Measurements from ENCODE around the gene GPC2. TPM values are rescaled to one million over a fixed set of nuclear protein-coding genes. Genes with fewer than 3 reads are reported as not detected.

GPC2 gene
- total RNA-seq, 1 experiment from 2014 or later: 5.0 TPM

DNA sequence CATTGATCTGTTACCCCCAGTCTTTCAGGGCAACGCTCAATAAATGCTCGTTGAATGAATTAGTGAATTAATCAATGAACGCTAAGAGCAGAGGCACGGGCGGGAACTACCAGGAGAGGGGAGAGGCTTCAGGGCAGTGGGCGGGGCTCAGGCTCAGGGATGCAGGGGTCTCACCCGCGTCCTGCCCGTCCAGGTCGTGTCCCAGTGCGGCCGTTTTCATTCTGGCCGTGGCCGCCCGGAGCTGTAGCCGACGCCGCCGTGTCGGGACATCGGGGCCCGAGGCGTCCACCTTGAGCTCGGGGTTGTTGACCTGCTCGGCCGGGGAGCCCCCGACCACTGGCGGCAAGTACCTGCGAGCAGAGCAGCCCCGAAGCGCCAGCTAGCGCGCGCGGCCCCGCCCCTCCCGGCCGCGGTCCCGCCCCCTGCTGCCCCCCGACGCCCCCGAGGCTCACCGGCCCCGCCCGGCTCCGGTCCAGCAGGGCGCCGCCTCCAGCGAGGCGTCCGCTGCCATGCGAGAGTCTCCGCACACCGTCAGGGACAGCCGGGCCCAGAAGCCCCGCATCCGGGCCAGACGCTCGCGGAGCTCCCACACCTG is 6.0 kb downstream of the GPC2 start:
- H3K27me3 ChIP-seq (replicated peaks; ENCODE audit: control insufficient read depth, insufficient read depth, low read length): no peaks in the 10 kb centered on the region
- no peak for DNase-seq
- intact Hi-C loops (cut with micrococcal nuclease; ENCODE audit: unreplicated experiment): no loop called here
- Mint-ChIP-seq H3K27ac (ENCODE audit: unreplicated experiment) (no peak overlapping the region), H3K4me3 (ENCODE audit: unreplicated experiment) (peak overlapping the region; percentile 46), H3K27me3 (ENCODE audit: insufficient read depth, unreplicated experiment) (no peaks in the 10 kb centered on the region), H3K4me1 (ENCODE audit: low read depth, unreplicated experiment) (peaks cover 39% of the 10 kb centered on the region), H3K9me3 (ENCODE audit: unreplicated experiment) (no peaks in the 10 kb centered on the region), H3K36me3 (ENCODE audit: insufficient read depth, unreplicated experiment) (no peaks in the 10 kb centered on the region)
- H3K36me3 ChIP-seq (ENCODE audit: control insufficient read depth, insufficient read depth, low read length): no peaks in the 10 kb centered on the region
- CTCF ChIA-PET: interaction anchor here (0.6 kb wide), 1 partner anchor 61 kb away, joined by 4 read pairs; no protein-coding TSS in a partner anchor
- peaks cover 19% of the 10 kb centered on the region for H3K4me1 ChIP-seq
- no peaks in the 10 kb centered on the region for H3K9me3 ChIP-seq
- TF ChIP-seq, protein P1, sequence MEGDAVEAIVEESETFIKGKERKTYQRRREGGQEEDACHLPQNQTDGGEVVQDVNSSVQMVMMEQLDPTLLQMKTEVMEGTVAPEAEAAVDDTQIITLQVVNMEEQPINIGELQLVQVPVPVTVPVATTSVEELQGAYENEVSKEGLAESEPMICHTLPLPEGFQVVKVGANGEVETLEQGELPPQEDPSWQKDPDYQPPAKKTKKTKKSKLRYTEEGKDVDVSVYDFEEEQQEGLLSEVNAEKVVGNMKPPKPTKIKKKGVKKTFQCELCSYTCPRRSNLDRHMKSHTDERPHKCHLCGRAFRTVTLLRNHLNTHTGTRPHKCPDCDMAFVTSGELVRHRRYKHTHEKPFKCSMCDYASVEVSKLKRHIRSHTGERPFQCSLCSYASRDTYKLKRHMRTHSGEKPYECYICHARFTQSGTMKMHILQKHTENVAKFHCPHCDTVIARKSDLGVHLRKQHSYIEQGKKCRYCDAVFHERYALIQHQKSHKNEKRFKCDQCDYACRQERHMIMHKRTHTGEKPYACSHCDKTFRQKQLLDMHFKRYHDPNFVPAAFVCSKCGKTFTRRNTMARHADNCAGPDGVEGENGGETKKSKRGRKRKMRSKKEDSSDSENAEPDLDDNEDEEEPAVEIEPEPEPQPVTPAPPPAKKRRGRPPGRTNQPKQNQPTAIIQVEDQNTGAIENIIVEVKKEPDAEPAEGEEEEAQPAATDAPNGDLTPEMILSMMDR (IDR thresholded peaks at IDR 0.05; ENCODE audit: insufficient read depth in 1 of 2, low read depth in 1 of 2, low read length in 1 of 2, severe bottlenecking in 1 of 2, unreplicated experiment in 1 of 2): no peak
- POLR2A ChIA-PET: no interaction called here
- no TSS peak for BruUV-seq (replicated peaks)
- peak overlapping the region; percentile 42 for H3K4me3 ChIP-seq (ENCODE audit: low read depth, low read length)

DNA sequence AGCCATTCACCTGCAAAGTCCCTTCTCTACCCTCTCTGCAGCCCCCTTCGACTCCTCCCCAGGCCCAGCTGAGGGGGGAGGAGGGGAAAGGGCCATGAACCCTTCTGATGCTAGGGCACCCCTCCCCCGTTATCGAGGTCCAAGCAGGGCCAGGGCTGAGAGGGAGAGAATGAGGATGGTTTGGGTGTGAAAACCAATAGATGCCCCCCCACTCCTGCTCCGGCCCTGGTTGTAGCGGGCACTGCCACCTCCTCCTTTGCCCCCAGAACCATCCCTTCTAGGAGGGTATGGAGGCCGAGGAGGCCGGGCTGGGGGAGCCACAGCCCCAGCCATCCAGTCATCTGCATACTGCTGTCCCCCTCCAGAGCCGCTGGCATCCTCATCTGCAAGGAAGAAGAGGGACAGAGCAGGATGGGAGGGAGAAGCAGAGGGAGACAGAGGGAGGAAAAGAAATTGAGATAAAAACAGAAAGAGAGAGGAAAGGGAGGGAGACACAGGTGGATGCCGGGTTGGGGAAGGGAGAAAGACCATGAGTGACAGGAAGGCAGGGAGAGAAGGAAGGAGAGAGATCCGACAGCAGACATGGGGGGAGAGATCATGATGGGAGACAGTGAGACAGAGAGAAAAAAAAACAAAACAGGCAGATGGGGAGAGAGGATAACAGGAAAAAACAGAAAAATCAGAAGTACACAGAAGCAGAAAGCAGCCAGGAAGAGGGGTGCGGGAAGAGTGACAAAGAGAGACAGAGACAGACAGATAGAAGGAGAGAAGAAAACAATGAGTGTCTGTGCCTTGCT is 6.9 kb downstream of the GPC2 start:
- POLR2A ChIA-PET: no interaction called here

DNA sequence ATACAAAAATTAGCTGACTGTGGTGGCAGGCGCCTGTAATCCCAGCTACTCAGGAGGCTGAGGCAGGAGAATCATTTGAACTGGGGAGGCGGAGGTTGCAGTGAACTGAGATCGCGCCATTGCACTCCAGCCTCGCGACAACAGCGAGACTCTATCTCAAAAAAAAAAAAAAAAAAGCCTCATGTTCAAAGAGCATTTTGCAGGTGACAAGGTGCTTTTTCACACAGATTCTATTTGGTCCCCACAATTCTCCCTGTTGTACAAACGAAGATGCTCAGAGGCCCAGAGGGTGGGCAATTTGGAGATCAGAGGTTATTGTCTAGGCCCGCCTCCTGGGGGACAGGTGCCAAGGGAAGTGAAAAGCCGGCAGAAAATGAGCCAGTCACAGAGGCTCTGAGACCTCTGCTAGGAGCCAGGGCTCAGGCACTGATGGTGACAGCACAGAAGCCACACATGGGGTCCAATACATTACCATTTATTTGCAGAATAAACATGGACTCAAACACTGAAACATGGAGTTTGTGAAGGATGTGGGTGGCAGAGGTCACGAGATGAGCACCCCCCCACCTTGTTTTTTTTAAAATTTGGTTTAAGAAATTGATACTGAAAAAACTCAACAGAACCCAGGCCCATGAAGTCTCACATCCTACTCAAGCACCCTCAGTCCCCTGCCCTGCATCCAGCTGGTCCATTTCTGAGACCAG is 7.9 kb downstream of the GPC2 start:
- no peaks in the 10 kb centered on the region for H3K9me3 Mint-ChIP-seq (ENCODE audit: unreplicated experiment)
- no peaks in the 10 kb centered on the region for H3K36me3 ChIP-seq (ENCODE audit: control insufficient read depth, insufficient read depth, low read length)
- H3K9me3 ChIP-seq: no peaks in the 10 kb centered on the region
- BruUV-seq (replicated peaks): no TSS peak
- no peaks in the 10 kb centered on the region for H3K27me3 Mint-ChIP-seq (ENCODE audit: insufficient read depth, unreplicated experiment)
- intact Hi-C loops (cut with micrococcal nuclease; ENCODE audit: unreplicated experiment): no loop called here
- H3K4me1 ChIP-seq: peaks cover 19% of the 10 kb centered on the region
- H3K36me3 Mint-ChIP-seq (ENCODE audit: insufficient read depth, unreplicated experiment): no peaks in the 10 kb centered on the region
- ChIA-PET POLR2A (no interaction called here), CTCF (interaction anchor here (0.6 kb wide), 1 partner anchor 104 kb away, joined by 3 read pairs; no protein-coding TSS in a partner anchor)
- no peak overlapping the region for H3K4me3 Mint-ChIP-seq (ENCODE audit: unreplicated experiment)
- no peak overlapping the region for H3K4me3 ChIP-seq (ENCODE audit: low read depth, low read length)
- no peaks in the 10 kb centered on the region for H3K27me3 ChIP-seq (replicated peaks; ENCODE audit: control insufficient read depth, insufficient read depth, low read length)
- peaks cover 33% of the 10 kb centered on the region for H3K4me1 Mint-ChIP-seq (ENCODE audit: low read depth, unreplicated experiment)
- TF ChIP-seq, protein P1 (IDR thresholded peaks at IDR 0.05; ENCODE audit: insufficient read depth in 1 of 2, low read depth in 1 of 2, low read length in 1 of 2, severe bottlenecking in 1 of 2, unreplicated experiment in 1 of 2): no peak
- no peak for DNase-seq
- H3K27ac Mint-ChIP-seq (ENCODE audit: unreplicated experiment): no peak overlapping the region

More for the DNA sequence above, 6.9 kb downstream of the GPC2 start:
- intact Hi-C loops (cut with micrococcal nuclease; ENCODE audit: unreplicated experiment): no loop called here
- no peaks in the 10 kb centered on the region for H3K36me3 Mint-ChIP-seq (ENCODE audit: insufficient read depth, unreplicated experiment)
- TF ChIP-seq, protein P1 (IDR thresholded peaks at IDR 0.05; ENCODE audit: insufficient read depth in 1 of 2, low read depth in 1 of 2, low read length in 1 of 2, severe bottlenecking in 1 of 2, unreplicated experiment in 1 of 2): no peak
- CTCF ChIA-PET: interaction anchor here (0.6 kb wide), 1 partner anchor 103 kb away, joined by 3 read pairs; no protein-coding TSS in a partner anchor
- no peaks in the 10 kb centered on the region for H3K27me3 Mint-ChIP-seq (ENCODE audit: insufficient read depth, unreplicated experiment)
- no peak for DNase-seq
- no peaks in the 10 kb centered on the region for H3K36me3 ChIP-seq (ENCODE audit: control insufficient read depth, insufficient read depth, low read length)
- H3K27me3 ChIP-seq (replicated peaks; ENCODE audit: control insufficient read depth, insufficient read depth, low read length): no peaks in the 10 kb centered on the region
- no peak overlapping the region; the same call in 1 of the 2 replicates for H3K4me3 ChIP-seq (ENCODE audit: low read depth, low read length)
- BruUV-seq (replicated peaks): no TSS peak
- no peak overlapping the region for H3K27ac Mint-ChIP-seq (ENCODE audit: unreplicated experiment)
- peaks cover 19% of the 10 kb centered on the region for H3K4me1 ChIP-seq
- no peaks in the 10 kb centered on the region for H3K9me3 Mint-ChIP-seq (ENCODE audit: unreplicated experiment)
- H3K9me3 ChIP-seq: no peaks in the 10 kb centered on the region
- peak overlapping the region; percentile 46 for H3K4me3 Mint-ChIP-seq (ENCODE audit: unreplicated experiment)
- peaks cover 33% of the 10 kb centered on the region for H3K4me1 Mint-ChIP-seq (ENCODE audit: low read depth, unreplicated experiment)

All from Caco-2 (cell line).